Activated CD4-positive, alpha-beta T cell treated with anti-CD3 and anti-CD28 coated beads, Interleukin-2, amount 10 ng/mL, durations not matched to agents 24 days and 14 days (primary cell): ENCODE data around the gene TBC1D1. TPM values are rescaled to one million over a fixed set of nuclear protein-coding genes. Genes with fewer than 3 reads are reported as not detected.
"Not testable (repeated sequence)": the region's sequence is repeated elsewhere in the genome, so short reads cannot be mapped to it uniquely, and the experiment has no call there.

Source experiments
- DNase-seq: peaks from one replicate; pipeline ENCODE4 v3.0.0; 2022
- H3K27ac Mint-ChIP-seq: one replicate; pipeline ENCODE4 v1.8.0; 2022; ENCODE audit warnings: mild to moderate bottlenecking, mixed read lengths
- H3K27me3 Mint-ChIP-seq: one replicate; pipeline ENCODE4 v1.8.0; 2022; ENCODE audit warnings: mixed read lengths
- H3K36me3 Mint-ChIP-seq: one replicate; pipeline ENCODE4 v1.8.0; 2022; ENCODE audit warnings: low read depth, mild to moderate bottlenecking, mixed read lengths
- H3K4me1 Mint-ChIP-seq: one replicate; pipeline ENCODE4 v1.8.0; 2021; ENCODE audit warnings: mixed read lengths
- H3K4me3 Mint-ChIP-seq: one replicate; pipeline ENCODE4 v1.8.0; 2022; ENCODE audit warnings: mild to moderate bottlenecking, moderate library complexity, mixed read lengths
- H3K9me3 Mint-ChIP-seq: one replicate; pipeline ENCODE4 v1.8.0; 2021; ENCODE audit warnings: mixed read lengths
- intact Hi-C: fragments of 100-400 bp; cut with micrococcal nuclease; formaldehyde crosslinking; loops from one replicate; pipeline ENCODE4 v1.15.1; 2023
- total RNA-seq: library from RNA; stranded (reverse); gene quantifications from 2 replicates; pipeline ENCODE4 v1.2.3, GENCODE V29; 2022

Gene TBC1D1
- total RNA-seq, 1 donor from 2014 or later = 61.6 TPM

DNA sequence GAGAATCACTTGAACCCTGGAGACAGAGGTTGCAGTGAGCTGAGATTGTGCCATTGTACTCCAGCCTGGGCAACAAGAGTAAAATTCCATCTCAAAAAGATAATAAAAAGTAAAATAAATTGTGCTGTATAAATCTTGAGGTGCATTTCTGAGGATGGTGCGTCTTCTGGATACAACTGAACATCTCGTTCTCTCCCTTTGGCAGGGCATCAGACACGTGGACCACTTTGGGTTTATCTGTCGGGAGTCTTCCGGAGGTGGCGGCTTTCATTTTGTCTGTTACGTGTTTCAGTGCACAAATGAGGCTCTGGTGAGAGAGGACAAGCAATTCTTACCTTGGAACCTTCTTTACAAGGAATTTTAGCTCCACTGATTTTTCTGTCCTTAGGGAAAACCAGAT, 129.5 kb downstream of the TBC1D1 start:
- Mint-ChIP-seq H3K27ac (no peak overlapping the region), H3K9me3 (no peaks in the 10 kb centered on the region), H3K36me3 (peaks cover 40% of the 10 kb centered on the region), H3K4me1 (peaks cover 3% of the 10 kb centered on the region), H3K27me3 (no peaks in the 10 kb centered on the region), H3K4me3 (no peak overlapping the region)
- intact Hi-C loops = no loop called here
- no peak for DNase-seq

DNA sequence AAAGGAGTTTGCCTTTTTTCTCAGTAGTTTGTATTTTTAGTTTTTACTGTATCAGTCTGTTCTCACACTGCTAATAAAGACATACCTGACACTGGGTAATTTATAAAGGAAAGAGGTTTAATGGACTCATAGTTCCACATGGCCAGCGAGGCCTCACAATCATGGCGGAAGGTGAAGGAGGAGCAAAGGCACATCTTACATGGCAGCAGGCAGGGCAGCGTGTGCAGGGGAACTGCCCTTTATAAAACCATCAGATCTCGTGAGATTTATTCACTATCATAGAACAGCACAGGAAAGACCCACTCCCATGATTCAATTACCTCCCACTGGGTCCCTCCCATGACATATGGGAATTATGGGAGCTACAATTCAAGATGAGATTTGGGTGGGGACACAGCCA, 130.1 kb downstream of the TBC1D1 start:
- H3K27ac Mint-ChIP-seq, DNase-seq, H3K4me1 Mint-ChIP-seq, H3K9me3 Mint-ChIP-seq, H3K27me3 Mint-ChIP-seq, intact Hi-C loops, H3K4me3 Mint-ChIP-seq: not testable (repeated sequence)
- H3K36me3 Mint-ChIP-seq = peaks cover 39% of the 10 kb centered on the region

DNA sequence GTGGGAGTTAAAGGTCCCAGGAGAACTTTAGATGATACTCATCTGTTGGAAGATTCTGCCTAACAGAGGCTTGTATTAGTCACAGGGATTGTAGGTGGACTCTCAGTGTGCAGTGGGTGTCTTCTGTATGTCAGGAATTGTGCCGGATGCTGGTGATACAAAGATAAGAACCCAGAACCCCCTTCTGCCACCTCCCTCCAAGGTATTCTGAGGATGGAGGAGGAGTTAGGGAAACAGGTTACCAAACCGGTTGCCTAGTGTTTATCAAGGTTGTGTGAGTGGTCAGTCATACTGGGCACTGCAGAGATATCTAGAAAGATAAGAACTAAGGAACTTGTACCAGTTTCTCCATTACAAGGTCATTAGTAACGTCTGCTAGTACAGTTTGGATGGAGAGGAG, 130.9 kb downstream of the TBC1D1 start:
- no peak for DNase-seq
- H3K27ac Mint-ChIP-seq = no peak overlapping the region
- H3K4me3 Mint-ChIP-seq = no peak overlapping the region
- no peaks in the 10 kb centered on the region for H3K27me3 Mint-ChIP-seq
- peaks cover 37% of the 10 kb centered on the region for H3K36me3 Mint-ChIP-seq
- no peaks in the 10 kb centered on the region for H3K9me3 Mint-ChIP-seq
- intact Hi-C loops = no loop called here
- H3K4me1 Mint-ChIP-seq = peaks cover 3% of the 10 kb centered on the region

DNA sequence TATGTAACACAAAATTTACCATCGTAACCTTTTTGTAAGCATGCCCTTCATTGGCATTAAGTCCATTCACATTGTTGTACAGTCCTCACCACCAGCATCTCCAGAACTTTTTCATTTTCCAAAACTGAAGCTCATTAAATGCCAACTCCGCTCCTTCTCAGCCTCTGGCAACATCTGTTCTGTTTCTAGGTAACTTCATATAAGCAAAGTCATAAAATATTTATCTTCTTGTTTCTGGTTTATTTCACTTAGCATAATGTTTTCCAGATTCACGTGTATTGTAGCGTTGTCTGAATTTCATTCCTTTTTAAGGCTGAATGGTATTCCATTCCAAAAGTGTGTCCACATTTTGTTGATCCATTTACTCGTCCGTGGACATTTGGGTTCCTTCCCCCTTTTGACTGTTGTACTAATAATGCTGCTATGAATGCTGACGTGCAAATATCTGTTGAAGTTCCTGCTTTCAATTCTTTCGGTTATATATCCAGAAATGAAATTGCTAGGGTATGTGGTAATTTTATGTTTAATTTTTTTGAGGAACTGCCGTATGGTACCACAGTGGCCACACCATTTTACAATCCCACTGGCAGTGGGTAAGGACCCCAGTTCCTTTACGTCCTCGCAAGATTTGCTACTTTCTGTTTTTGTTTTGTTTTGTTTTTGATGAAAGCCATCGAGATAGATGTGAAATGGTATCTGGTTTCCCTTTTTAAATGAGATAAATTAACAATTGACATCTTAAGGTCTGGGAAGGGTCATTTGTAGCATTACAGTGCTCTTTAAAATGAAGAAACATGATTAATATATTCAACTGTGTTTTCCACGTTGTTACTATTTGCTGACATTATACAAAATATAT, 132.7 kb downstream of the TBC1D1 start:
- Mint-ChIP-seq H3K36me3 (peaks cover 36% of the 10 kb centered on the region), H3K27me3 (no peaks in the 10 kb centered on the region), H3K9me3 (no peaks in the 10 kb centered on the region), H3K4me1 (peaks cover 3% of the 10 kb centered on the region), H3K27ac (no peak overlapping the region), H3K4me3 (no peak overlapping the region)
- intact Hi-C loops = no loop called here
- DNase-seq = no peak

DNA sequence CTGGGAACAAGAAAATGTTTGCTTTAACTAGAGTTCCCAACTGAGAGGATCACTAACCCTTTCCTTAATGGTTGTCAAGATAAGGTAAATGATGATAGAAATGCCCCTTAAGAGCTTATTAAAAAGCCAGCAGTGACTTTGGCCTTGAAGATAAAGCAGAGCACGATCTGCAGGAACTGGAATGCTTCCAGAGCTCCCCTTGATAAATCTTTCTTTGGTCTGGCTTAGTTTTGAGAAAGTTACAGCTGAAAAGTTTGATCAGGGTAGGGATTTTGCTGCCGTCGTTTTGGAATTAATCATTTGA, 133.3 kb downstream of the TBC1D1 start:
- no peaks in the 10 kb centered on the region for H3K9me3 Mint-ChIP-seq
- no peak overlapping the region for H3K4me3 Mint-ChIP-seq
- peaks cover 3% of the 10 kb centered on the region for H3K4me1 Mint-ChIP-seq
- no peaks in the 10 kb centered on the region for H3K27me3 Mint-ChIP-seq
- DNase-seq = no peak
- H3K36me3 Mint-ChIP-seq = peaks cover 40% of the 10 kb centered on the region
- intact Hi-C loops = no loop called here
- no peak overlapping the region for H3K27ac Mint-ChIP-seq

DNA sequence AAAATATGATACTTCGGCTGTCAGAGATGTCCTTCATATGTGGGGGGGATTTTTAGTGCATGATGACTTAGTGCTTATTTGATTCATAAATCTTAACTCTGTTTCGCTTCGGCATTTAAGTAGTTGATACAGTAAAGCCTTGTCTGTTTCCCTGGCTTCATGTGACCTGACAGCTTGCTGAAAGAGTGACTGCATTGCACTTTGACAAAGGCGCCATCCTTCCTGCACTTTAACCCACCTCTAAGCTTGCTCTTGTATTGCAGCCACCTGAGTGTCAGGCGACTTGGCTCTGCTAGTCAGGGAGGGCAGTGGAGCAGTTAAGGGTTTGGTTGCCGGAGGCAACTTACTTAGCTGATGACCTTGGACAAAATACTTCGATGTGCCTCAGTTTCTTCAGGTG, 134.8 kb downstream of the TBC1D1 start:
- no peak for DNase-seq
- H3K4me1 Mint-ChIP-seq = peaks cover 3% of the 10 kb centered on the region
- no peaks in the 10 kb centered on the region for H3K9me3 Mint-ChIP-seq
- H3K27ac Mint-ChIP-seq = no peak overlapping the region
- intact Hi-C loops = no loop called here
- H3K36me3 Mint-ChIP-seq = peaks cover 45% of the 10 kb centered on the region
- H3K4me3 Mint-ChIP-seq = no peak overlapping the region
- no peaks in the 10 kb centered on the region for H3K27me3 Mint-ChIP-seq

DNA sequence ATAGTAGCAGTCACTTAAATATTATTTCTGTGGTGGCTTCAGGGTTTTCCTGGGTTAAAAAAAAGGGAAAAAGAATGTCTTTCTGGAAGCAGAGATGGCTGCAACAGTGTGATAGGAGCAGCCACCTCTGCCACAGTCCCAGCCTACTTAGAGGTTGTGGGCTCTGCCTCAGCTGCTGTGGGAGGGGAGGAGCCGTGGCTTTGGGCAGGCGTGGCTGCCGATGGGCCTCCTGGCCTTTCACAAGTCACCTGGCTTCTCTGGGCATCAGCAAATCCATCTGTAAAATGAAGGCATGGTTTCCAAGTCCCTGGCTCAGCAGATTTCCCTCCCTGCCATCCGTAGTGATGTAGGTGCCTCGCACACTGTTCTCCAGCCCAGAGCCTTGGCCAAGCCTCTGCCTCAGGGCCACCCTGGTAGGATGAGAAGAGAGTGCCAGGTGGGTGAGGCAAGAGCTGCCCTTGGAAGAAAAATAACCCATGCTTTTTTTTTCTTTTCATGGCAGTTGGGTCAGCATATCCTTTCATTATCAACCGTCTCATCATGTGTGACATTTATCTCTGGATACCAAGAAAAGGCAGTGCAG, 135.4 kb downstream of the TBC1D1 start:
- intact Hi-C loops = no loop called here
- no peaks in the 10 kb centered on the region for H3K27me3 Mint-ChIP-seq
- H3K36me3 Mint-ChIP-seq = peaks cover 40% of the 10 kb centered on the region
- no peak overlapping the region for H3K4me3 Mint-ChIP-seq
- no peak overlapping the region for H3K27ac Mint-ChIP-seq
- H3K9me3 Mint-ChIP-seq = no peaks in the 10 kb centered on the region
- DNase-seq = no peak
- H3K4me1 Mint-ChIP-seq = peaks cover 3% of the 10 kb centered on the region

DNA sequence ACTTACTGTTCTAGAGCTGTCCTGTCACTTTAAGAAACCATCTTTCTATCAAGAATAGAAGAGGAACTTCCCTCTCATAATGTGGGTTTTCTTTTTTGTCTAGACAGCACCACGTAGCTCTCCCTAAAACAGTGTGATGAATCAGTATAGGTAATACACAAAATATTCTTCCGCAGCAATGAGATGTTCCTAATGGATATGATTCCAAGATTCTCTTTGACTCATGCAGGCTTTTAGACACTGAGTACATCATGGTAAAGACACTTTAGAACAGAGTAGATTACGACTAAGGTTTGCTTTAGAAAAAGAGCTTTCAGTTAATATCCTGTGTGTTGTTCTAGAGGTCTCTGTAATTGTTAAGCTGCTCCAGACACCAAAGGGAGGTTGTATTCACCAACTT, 139.1 kb downstream of the TBC1D1 start:
- no peak overlapping the region for H3K27ac Mint-ChIP-seq
- H3K27me3 Mint-ChIP-seq = no peaks in the 10 kb centered on the region
- intact Hi-C loops = loop anchor here (5.0 to 10.0 kb wide), 2 partner anchors 53 to 575 kb away; a partner anchor contains a TSS
- H3K9me3 Mint-ChIP-seq = no peaks in the 10 kb centered on the region
- H3K4me3 Mint-ChIP-seq = no peak overlapping the region
- H3K36me3 Mint-ChIP-seq = peaks cover 20% of the 10 kb centered on the region
- DNase-seq = no peak
- H3K4me1 Mint-ChIP-seq = no peaks in the 10 kb centered on the region

DNA sequence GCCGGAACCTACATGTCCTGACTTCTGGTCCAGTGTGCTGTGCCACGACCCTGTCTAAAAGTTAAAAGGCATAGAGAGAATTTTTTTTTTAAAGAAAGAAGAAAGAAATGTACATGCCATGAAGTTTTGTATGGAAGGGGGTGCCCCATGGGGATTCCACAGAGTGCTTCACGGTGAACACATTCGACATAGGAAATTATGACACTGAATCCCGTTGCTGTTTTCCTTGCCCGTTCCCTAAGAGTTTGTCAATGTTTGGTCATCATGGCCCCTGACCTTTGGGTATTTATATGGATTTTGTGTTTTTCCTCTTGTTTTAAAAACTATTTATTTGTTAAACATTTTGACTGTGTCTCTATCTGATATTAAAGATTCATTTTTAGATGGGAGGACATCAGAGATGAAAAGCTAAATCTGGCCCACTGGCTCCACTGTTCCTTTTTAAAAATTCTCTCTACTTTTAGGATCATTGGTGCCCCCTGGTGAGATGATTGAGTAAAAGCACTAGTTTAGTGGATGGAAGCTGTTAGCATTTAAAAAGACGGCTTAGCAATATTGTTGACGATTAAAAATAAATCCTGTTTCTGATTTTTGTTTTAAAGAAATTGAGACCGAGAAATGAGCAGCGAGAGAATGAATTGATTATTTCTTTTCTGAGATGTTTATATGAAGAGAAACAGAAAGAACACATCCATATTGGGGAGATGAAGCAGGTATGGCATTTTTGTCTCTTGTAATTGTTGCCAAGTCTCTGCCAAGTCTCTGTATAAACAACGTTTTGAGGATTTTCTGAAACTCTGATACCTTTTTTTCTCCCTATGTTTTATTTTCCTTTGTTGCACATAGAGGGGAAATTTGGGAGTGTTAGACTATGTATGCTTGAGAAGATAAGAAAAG, 144.3 kb downstream of the TBC1D1 start:
- Mint-ChIP-seq H3K27ac (no peak overlapping the region), H3K4me1 (no peaks in the 10 kb centered on the region), H3K27me3 (no peaks in the 10 kb centered on the region), H3K9me3 (no peaks in the 10 kb centered on the region), H3K36me3 (peaks cover 16% of the 10 kb centered on the region), H3K4me3 (no peak overlapping the region)
- DNase-seq = peak; percentile 82
- intact Hi-C loops = loop anchor here (1.0 to 10.0 kb wide), 5 partner anchors 58 to 580 kb away; partner anchors contain the start of gene TBC1D1

DNA sequence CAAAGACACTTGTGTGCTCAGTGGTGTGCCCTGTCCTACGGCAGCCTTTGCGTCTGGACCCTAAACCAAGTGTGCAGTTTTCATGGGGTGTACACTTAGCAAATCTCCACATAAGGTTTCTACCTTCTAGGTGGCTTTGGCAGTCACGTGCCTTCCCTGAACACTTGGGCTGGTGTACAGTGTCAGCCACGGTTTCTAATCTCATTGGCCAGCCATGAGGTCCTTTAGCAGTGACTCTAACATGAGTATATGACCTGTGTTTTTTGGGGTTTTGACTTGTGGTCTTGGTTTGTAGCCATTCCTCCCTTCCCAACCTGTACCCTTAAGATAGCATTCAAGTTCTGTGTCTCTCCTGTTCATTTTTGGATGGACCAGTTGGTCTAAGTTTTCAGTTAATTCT, 145.7 kb downstream of the TBC1D1 start:
- no peak overlapping the region for H3K4me3 Mint-ChIP-seq

DNA sequence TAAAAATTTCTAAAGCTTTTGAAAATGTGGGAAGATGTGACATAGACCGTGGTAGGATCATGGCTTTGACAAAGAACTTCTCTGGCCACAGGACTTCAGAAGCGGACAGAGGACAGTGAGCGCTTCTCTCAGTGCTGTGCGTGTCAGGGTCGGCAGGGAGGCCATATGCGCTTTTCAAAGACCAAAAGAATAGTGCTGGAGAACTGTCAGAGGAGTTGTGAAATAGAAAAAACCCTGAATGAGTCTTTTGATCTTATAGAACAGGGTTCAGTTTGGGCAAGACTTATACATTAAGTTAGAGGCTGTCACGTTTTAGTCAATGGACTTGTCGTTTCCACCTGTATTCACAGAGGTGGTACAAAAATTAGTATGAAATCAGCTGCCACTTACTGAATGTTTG, 146.7 kb downstream of the TBC1D1 start:
- no peaks in the 10 kb centered on the region for H3K4me1 Mint-ChIP-seq
- no peaks in the 10 kb centered on the region for H3K27me3 Mint-ChIP-seq
- no peaks in the 10 kb centered on the region for H3K9me3 Mint-ChIP-seq
- H3K27ac Mint-ChIP-seq = no peak overlapping the region
- H3K36me3 Mint-ChIP-seq = peaks cover 21% of the 10 kb centered on the region
- no peak for DNase-seq
- no peak overlapping the region for H3K4me3 Mint-ChIP-seq
- intact Hi-C loops = loop anchor here (5.0 to 10.0 kb wide), 2 partner anchors 145 to 583 kb away; partner anchors contain the start of gene TBC1D1

More for the DNA sequence above, 145.7 kb downstream of the TBC1D1 start:
- DNase-seq = no peak
- no peaks in the 10 kb centered on the region for H3K4me1 Mint-ChIP-seq
- H3K9me3 Mint-ChIP-seq = no peaks in the 10 kb centered on the region
- intact Hi-C loops = loop anchor here (5.0 to 10.0 kb wide), 2 partner anchors 144 to 582 kb away; partner anchors contain the start of gene TBC1D1
- peaks cover 21% of the 10 kb centered on the region for H3K36me3 Mint-ChIP-seq
- no peaks in the 10 kb centered on the region for H3K27me3 Mint-ChIP-seq
- no peak overlapping the region for H3K27ac Mint-ChIP-seq

DNA sequence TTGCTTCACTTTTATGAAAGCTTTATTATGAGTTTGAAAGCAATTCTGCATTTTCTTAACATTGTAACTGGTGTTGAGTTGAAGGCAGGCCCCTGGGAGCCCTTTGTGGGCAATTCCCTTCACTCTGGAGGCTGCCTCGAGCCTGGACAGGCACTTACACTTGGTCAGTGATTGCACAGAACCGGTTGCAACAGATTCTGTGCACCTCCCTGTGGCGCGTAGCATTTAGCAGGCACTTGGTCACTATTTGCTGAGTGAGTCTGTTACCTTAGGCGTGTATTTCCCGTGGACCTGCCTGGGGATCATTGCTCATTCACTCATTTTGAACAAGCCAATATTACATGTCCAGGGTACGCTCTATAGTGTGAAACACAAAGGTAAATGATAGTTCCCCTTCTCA, 149.7 kb downstream of the TBC1D1 start:
- no peak overlapping the region for H3K27ac Mint-ChIP-seq
- H3K4me1 Mint-ChIP-seq = no peaks in the 10 kb centered on the region
- DNase-seq = no peak
- H3K27me3 Mint-ChIP-seq = no peaks in the 10 kb centered on the region
- no peaks in the 10 kb centered on the region for H3K9me3 Mint-ChIP-seq
- H3K4me3 Mint-ChIP-seq = no peak overlapping the region
- H3K36me3 Mint-ChIP-seq = peaks cover 27% of the 10 kb centered on the region
- intact Hi-C loops = no loop called here

DNA sequence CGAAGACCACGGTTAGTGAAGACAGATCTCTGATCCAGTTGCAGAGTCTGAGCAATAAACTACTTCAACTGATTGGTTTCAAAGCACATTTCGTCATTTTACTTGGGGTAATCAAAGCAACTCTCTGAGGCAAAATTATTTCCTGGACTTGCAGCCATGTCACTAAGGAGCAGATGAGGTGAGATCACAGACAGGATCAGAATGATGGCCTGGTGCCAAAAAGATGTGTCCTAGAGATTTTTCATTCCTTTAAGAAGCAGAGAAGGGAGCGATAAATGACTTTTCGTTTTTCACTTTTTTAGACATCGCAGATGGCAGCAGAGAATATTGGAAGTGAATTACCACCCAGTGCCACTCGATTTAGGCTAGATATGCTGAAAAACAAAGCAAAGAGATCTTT, 153.2 kb downstream of the TBC1D1 start:
- Mint-ChIP-seq H3K4me1 (no peaks in the 10 kb centered on the region), H3K36me3 (peaks cover 31% of the 10 kb centered on the region), H3K9me3 (no peaks in the 10 kb centered on the region), H3K27ac (no peak overlapping the region), H3K4me3 (no peak overlapping the region), H3K27me3 (no peaks in the 10 kb centered on the region)
- intact Hi-C loops = no loop called here
- DNase-seq = no peak
